ENCODE results near the gene TAPT1.
"Not testable (repeated sequence)": the region's sequence is repeated elsewhere in the genome, so short reads cannot be mapped to it uniquely, and the experiment has no call there.

TAPT1 gene

GRCh38 chr4:16213121-16213520, 13.2 kb downstream of the TAPT1 start:
- DNase-seq (ENCODE audit: low read depth in 3 of 3, low spot score in 1 of 3) = no peak

DNA sequence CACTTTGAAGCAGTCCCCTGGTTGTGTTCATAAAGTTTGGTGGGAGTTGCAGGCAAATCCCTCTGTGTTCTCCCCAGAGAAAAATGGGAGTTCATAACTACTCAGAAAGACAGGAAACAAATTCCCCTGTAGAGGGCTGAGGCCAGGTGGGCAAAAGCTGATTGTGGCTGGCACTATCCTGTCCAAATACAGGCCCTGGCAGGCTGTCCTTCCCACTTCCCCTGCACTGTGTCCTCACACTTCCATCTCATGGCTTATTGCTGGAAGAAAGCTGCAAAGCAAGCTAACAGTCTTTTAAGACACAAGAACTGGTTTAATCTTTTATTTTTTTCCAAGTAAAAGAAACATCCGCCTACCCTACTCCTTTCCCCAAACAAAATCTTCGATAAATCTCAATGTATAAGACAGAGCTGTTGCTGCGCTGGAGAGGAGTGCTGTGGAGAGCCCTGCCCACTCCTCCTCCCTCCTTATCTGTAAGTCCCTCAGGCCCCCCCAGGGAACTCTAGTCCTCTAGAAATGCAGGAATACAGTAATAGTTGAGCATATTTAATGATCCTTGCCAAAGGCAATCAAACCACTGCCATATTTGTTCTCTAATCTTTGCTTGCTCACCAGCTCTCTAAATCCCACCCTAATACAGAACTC, 14.0 kb downstream of the TAPT1 start:
- no peak for DNase-seq (ENCODE audit: low read depth in 3 of 3, low spot score in 1 of 3)

- DNase-seq (ENCODE audit: low read depth in 3 of 3, low spot score in 1 of 3) = no peak
Measured at GRCh38 chr4:16207409-16207808, 18.9 kb downstream of the TAPT1 start.

DNA sequence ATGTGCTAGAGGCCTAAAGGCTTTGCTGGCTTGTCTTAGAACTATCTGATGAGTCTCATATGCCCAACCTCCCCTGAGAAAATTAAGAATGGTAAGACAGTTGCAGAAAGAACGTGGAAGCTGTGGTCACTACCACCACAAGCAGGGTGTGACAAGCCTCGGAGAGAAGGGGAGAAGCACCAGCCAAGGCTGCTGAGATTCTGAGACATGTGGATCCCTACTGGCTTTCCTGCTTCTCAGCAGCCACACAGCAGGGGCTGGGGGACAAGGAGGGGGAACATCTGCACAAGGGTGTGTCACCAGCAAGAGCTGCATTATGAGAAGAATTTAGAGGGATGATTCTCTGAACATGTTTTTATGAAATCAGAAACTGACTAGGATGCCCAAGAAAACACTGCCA, 19.4 kb downstream of the TAPT1 start:
- DNase-seq (ENCODE audit: low read depth in 3 of 3, low spot score in 1 of 3) = no peak

DNA sequence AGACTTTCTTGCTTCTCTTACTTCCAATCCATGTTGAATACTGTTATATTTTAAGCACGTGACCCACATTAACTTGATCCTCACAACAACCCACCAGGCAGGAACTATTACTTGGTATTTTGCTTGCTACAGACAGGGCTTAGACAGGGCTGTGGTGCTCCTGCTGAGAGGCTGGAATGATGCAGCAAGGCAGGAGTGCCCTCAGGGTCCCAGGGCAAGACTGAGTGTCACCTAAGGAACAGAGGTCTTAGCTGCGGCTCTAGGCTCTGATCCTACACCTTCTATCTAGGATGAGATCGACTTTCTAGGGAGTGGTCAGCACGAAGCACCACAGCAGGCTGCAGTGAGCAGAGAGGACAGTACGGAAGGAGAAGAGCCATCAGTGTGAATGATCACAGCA, 20.0 kb downstream of the TAPT1 start:
- DNase-seq (ENCODE audit: low read depth in 3 of 3, low spot score in 1 of 3) = no peak

GRCh38 chr4:16205298-16206164, 20.7 kb downstream of the TAPT1 start:
- DNase-seq (ENCODE audit: low read depth in 3 of 3, low spot score in 1 of 3) = no peak

- no peak for DNase-seq (ENCODE audit: low read depth in 3 of 3, low spot score in 1 of 3)
Measured at GRCh38 chr4:16204505-16204904, 21.8 kb downstream of the TAPT1 start.

DNA sequence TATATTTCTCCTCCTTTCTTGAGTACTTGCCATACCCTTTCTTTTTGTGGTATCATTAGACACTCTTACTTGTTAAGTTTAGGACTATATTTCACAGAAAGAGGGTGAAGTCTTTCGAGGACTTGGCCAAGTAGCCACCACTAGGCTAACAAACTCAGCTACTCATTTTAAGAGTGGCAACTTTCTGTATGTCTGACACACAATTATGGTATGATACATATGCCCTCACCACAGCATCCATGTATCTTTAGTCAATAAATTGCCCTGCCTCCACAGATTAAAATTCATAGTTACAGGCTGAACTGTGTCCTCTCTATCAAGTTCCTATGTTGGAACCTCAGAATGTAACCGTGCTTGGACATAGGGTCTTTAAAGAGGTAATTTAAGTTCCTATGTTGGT, 23.2 kb downstream of the TAPT1 start:
- no peak for DNase-seq (ENCODE audit: low read depth in 3 of 3, low spot score in 1 of 3)

DNA sequence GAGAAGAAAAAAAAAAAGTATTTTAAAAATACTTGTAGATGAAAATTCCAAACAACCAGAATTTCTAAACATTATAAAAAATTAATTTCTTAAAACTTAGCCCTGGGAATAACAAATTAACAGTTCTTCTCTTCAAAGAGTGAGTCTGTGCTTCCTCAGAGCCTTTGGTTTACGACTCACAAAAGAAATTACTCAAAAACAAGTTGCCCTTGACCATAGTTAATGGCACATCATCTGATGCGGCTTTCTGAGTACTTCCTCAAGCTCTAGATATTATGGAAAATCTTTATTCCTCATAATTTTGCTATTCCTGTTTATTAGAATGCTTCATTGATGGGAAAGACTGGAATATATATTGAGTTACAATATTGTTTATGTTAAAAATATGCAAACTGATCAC, 23.7 kb downstream of the TAPT1 start:
- no peak for DNase-seq (ENCODE audit: low read depth in 3 of 3, low spot score in 1 of 3)

GRCh38 chr4:16199093-16199492, 27.2 kb downstream of the TAPT1 start:
- DNase-seq (ENCODE audit: low read depth in 3 of 3, low spot score in 1 of 3) = no peak

DNA sequence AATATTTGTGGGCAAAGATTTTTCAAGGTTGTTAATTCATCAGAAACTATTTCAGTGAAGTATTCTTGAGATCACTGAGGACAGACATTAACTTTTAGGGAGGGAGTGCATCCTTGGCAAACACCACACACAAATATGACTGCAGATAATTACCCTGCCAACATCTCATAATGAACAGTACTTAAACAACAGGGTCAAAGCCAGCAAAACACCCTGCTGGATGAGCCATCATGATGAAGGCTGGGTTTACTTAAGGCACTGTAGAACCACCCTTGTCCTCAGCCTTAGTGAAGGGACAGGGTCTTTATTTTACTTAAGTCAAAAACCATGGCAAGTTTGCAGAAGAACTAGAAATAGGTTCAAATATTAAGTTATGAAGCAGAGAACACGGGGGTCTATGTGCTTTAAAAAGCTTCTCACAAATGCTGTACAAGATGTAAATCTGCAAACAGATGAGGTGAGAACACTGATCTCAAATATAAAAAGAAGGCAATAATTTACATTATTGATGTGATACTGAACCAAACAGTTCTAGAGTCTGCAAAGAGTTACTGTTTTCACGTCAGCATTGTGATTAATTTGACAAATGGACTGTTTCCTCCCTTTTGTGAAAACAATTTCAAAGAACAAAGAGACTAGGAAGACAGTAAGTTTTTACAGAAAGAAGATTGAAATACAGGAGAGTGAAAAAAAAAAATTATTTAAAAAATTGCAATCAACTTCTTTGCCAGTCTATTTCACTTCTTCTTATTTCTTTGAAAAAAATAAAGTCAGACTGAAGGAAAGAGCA, 28.2 kb downstream of the TAPT1 start:
- DNase-seq (ENCODE audit: low read depth in 3 of 3, low spot score in 1 of 3) = no peak

DNA sequence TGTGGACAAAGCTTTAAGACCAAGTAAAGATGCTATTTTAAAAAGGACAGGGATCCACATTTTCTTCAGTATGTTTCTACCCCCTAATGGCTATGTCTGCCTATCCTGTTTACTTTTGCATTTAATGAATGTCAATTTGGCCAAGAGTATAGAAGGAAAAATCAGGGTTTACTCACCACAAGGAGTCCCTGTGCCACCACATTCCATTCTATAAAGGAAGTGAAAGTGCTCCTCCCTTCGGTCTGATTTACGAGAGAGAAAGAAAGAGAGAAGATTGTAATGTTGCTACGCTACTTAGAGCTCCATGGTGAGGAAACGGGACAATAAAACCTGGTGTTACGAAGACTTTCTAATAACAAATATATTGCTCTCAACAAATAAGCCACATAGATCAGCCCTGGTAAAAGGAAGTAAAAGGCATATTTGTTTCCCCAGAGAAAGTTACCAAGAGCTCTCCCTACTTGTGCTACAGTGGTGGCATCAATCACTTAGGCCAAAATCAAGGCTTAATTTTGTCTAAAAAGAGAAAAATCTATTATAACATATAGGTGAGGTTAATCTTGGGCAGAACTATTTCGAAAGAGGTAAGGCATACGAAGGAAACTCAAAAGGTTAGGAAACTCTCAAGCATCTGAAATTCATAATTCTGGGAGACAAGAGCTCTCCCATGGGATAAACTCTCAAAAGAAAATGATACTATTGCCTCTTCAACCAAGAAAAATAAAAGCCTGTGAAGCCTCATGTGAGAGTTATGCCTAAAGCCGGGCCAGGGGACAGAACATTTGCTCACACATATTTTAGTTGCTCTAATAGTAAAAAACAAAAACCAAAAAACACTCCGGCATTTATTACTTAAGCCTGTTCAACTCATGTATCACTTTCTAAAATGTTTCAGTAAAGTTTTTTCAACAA, 29.5 kb downstream of the TAPT1 start:
- no peak for DNase-seq (ENCODE audit: low read depth in 3 of 3, low spot score in 1 of 3)

GRCh38 chr4:16195209-16195608, 31.1 kb downstream of the TAPT1 start:
- no peak for DNase-seq (ENCODE audit: low read depth in 3 of 3, low spot score in 1 of 3)

- not testable (repeated sequence) for DNase-seq (ENCODE audit: low read depth in 3 of 3, low spot score in 1 of 3)
Measured at GRCh38 chr4:16194798-16195197, 31.5 kb downstream of the TAPT1 start.

- DNase-seq (ENCODE audit: low read depth in 3 of 3, low spot score in 1 of 3) = no peak
Measured at GRCh38 chr4:16194214-16194613, 32.1 kb downstream of the TAPT1 start.

- DNase-seq (ENCODE audit: low read depth in 3 of 3, low spot score in 1 of 3) = no peak
Measured at GRCh38 chr4:16192631-16193518, 33.4 kb downstream of the TAPT1 start.

DNA sequence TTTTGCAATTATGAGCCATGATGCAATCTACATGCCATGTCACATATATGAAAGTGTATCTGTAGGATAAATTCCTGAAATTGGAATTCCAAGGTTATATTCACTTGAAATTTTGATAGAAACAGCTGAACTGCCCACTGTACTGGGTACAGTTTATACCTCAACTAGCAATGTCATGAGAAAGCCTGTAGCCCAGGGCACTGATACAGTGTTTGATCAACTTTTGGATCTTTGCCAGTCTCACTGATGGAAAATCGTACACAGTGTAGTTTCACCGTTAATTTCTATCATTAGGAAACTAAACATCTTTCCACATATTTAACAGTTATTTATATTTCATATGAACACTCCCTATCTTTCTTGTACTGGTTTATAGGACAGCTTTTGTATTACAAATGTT, 34.2 kb downstream of the TAPT1 start:
- no peak for DNase-seq (ENCODE audit: low read depth in 3 of 3, low spot score in 1 of 3)

- DNase-seq (ENCODE audit: low read depth in 3 of 3, low spot score in 1 of 3) = no peak
Measured at GRCh38 chr4:16187455-16187854, 38.8 kb downstream of the TAPT1 start.

GRCh38 chr4:16186986-16187385, 39.3 kb downstream of the TAPT1 start:
- DNase-seq (ENCODE audit: low read depth in 3 of 3, low spot score in 1 of 3) = no peak

GRCh38 chr4:16183604-16184003, 42.7 kb downstream of the TAPT1 start:
- no peak for DNase-seq (ENCODE audit: low read depth in 3 of 3, low spot score in 1 of 3)

All from stimulated activated CD4-positive, alpha-beta T cell treated with anti-CD3 and anti-CD28 coated beads, TNF-alpha, amount 100 ng/mL, for 1 hour (primary cell).